GM04503 (cell line): Measurements from ENCODE around the gene TEX29.
A peak's percentile ranks its signal among the peaks of the same experiment; 100 is the strongest.

ENCODE experiments used
- DNase-seq: peaks from one replicate; pipeline ENCODE4 v3.0.0-alpha.2; 2012; ENCODE audit warnings: low read depth

Gene TEX29

DNA sequence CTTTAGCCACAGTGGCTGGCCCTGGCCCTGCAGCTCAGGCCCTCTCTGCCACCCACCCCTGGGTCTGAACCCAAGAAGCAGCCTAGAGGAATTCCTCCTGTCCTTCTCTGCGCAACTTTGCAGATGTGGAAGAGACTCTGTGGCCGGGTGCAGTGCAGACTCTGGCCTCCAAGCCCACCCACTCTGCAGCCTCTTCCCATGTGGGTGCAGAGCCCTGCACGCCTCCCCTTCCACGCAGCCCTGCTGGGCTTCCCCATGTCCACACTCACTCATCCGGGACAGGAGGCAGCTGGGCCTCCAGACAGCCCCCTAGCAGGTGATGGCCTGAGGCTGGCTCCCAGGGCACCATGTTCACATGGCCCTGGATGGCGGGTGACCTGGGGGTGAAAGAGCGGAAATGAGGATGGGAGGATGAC, 2.5 kb downstream of the TEX29 start:
- no peak for DNase-seq

DNA sequence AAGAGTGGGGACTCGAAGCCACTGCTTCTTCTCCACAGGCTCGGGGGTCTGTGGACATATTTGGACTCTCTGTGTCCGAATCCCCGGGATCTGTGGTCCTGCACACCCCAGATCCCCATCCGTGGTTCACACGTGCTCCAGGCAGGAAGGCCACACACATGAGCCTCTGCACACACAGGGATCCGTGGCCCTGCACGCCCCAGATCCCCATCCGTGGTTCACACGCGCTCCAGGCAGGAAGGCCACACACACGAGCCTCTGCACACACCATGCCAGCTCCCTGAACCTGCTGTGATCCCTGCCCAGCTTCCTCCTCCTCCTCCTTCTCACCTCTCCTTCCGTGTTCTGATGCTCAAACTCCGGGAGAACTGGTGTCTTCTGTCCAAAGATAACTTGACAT, 3.1 kb downstream of the TEX29 start:
- DNase-seq: no peak

DNA sequence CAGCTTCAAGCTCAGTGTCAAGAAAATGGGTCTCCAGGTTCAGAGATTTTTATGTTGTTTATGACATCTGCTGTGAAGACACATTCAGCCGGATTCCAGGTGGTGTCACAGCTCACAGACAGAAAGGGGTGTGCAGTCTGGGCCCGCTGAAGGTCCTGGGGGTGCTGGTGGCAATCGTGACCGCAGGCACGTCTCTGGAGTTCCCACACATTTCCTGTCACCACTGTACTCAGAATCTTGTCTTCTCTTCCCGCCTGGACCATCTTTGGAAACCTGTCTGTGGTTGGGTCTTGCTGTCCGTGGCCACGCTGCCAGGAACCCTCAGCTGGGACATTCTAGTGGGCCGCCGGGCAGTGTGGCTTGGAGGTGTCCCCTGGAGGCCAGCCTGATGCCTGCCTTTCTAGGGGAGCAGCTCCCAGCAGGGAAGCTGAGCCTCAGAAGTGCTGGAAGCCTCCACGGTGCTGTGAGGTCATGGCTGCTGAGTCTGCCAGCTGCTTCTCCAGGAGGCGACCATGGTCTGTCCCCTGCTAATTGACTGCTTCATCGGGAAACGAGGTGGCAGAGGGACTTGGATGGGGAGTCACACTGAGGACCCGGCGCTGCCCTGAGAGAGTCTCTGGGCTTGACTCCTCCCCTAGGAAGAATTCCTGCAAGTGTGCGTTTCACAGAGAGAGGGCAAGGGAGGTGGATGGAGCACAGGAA, 3.7 kb downstream of the TEX29 start:
- DNase-seq: no peak

DNA sequence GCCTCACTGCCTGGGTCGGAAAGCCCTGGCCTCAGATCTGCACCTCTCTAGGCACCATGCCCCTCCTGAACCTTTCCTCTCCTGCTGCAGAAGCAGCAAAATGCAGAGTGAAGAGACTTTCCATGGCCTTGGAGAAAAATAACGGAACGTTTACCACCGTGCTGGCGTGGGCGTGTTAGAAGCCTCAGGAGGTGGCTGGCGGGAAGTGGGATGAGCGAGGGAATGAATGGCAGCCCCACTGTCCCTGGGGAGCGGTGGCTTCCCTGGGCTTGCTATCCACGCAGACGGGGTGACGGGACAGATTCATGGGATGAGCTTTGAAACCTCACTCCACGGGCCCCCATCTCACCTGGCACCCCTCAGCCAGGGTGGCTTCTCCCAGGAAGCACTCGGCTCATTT, 4.3 kb downstream of the TEX29 start:
- no peak for DNase-seq

DNA sequence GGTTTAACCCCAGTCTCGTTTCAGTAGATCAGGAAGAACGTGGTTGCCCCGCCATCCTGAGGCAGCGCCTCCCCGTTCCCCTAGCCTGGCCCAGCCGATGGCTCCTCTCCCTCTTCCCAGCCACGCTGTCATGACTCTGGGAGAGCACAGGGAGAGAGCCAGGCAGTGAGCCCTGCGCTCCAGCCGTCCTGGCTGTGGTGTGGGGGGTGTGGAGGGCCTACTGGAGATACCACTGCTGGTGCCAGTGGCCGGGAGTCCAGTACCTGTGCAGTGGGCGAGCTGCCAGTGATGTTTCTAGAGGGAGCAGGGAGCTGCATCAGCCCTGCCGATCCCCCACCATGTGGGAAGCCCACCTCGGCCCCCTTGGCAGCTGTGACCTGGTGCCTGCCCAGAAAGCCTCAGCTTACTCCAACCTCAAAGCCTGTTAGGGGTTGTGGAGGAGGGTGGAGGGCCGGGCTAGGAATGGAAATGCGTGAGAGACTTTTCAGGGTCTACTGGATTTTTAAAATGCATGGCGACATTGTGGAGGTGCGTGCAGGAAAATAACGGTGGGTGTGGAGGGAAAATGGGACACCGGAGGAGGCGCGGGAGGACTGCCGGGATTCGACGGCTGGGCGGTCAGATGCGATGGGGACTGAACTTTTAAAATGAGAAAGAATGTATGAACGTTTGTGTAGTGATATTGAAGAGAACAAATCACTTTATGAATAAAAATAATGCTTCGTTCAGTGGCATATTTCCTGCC, 4.9 kb downstream of the TEX29 start:
- DNase-seq: no peak

DNA sequence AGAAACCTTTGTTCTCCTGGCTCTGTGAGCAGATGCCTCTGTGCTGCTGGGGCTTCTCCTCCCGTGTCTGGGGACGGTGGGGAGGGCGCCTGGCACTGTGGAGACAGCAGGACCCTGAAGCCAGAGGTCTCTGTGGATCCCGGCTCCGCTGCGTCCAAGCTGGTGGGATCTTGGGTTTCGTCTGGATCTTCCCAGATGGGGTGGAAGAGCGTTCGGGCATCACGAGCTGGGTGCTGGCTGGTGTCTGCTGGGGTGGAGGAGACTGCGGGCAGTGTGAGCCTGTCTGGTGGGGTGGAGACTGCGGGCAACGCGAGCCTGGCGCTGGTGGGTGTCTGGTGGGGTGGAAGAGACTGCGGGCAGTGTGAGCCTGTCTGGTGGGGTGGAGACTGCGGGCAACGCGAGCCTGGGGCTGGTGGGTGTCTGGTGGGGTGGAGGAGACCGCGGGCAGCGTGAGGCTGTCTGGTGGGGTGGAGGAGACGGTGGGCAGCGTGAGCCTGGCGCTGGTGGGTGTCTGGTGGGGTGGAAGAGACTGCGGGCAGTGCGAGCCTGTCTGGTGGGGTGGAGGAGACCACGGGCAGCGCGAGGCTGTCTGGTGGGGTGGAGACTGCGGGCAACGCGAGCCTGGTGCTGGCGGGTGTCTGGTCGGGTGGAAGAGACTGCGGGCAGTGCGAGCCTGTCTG, 5.6 kb downstream of the TEX29 start:
- DNase-seq: no peak

DNA sequence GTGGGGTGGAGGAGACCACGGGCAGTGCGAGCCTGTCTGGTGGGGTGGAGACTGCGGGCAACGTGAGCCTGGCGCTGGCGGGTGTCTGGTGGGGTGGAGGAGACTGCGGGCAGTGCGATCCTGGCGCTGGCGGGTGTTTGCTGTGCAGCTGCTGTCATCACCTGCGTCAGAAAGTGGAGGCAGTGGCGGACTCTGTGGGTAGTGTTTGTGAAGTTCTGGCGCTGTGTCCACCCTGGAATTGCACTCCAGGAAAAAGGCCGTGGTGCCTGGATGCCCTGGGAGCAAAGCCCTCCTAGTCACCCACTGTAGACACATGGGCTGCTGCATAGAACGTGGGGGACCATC, 6.2 kb downstream of the TEX29 start:
- no peak for DNase-seq

DNA sequence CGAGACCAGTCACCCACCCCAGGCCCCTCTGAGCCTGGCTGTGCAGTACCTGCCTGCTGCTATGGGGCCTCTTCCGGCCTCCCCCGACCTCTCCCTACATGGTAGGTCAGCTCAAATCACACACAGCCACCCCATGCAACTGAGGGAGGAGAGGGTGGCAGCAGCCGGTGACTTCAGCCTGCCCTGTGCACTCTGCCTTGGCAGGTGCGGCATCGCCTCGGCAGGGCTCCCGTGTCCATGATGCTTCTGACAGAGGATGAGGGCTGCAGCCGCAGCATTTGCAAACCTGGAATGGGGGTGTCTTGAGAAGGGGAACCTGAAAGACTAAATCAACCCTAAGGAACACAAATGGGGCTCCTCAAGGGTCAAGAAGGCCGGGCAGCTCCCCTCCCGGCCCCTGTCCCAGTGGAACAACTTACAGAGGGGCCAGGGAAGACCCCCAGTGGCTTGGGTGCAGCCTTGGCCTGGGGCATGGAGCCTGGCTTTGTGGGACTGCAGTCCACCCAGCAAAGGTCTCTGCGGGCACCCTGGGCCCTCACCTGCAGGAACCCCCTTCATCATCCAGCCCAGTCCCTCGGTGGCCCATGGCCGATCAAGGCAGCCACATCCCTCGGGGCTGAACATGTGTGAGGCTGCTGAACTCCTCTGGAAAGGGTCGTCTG, 6.7 kb downstream of the TEX29 start:
- DNase-seq: no peak

DNA sequence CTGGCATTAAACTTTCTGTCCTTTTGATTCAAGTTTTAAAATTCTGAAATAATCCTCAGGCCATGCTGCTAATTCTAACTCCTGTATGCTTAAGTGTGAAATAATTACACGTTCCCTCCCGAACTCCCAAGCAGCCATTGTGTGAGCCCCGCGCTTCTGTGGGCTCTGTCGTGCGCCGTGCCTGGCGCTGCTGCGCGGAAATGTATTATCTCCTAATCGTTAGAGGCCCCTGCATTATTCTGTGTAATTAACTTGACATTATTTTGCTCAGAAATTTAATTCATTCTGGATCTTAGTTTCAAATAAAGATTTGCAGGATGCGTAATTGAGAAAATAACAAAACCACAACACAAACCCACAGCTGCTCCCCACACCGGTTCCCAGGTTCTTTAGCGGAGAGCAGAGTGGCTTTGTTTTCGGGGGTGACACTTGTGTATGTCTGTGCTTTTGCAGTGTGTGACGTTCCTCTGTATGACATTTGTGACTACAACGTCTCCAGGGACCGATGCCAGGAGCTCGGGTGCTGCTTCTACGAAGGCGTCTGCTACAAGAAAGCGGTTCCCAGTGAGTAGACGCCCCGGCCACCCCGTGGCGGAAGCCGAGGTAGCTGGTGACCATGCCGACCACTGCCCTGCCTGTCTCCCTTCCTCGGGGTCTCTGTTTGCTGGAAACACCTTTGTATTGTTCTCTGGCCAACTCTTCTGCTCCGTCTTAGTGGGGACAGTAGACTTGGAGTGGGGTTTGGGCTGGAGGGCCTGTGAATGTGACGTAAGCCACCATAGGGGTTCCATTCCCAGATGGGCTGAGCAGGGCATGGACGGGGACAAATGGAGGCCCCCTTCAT, 7.5 kb downstream of the TEX29 start:
- DNase-seq: no peak

DNA sequence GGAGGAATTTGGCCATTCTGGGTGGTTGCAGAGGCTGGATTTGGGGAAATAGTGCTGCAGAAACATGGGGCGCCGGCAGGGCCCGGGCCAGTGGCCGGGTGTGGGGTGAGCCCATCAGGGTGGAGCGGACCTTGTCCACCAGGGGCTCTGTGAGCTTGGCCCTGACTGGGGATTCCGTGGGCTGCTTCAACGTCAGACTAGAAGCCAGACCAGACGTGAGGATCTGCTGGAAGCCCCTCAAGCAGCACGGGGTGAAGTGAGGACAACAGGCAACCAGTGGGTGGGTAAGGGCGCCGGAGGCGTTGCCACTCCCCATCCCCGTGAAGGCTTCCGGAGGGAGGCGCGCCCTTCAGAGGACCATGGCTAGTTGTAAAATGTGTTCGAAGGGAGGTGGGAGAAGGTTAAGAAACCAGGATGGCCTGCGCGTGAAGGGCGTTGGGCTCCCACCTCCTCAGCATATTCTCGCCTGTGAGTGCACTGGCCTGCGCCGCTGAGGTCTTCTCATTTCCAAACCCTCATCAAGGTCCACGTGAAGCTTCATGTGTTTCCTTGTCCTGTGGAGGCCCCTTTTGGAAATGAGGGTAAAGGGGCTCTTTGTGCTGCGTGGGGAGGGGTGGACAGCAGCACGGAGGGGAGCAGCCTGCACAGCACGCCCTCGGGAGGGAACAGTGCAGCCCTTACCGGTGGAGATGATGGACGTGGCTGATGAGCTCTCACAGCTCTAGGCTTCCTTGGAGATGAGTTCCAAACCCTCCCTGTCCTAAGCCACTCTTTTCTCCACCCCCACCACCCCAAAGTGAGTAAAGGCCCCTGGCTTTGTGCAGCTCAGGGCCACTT, 8.3 kb downstream of the TEX29 start:
- DNase-seq: no peak

DNA sequence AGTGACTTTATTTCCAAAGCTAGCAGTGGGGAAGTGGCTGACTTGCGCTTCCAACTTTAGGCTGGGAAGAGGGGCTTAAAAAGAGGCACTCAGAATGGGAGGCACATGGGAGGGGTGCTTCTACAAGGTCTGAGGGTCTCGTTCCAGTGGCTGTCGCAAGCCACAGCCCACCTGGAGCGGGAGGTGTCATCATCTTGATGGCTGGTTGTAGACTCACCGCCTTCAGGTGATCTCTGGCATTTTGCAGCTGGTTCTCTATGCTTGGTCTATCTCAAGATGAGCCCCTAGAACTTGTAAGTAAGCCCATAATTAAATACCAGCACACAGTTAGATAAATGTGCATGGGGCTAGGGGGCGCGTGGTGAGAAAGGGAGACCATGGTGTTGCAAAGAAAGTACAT, 9.2 kb downstream of the TEX29 start:
- DNase-seq: no peak

DNA sequence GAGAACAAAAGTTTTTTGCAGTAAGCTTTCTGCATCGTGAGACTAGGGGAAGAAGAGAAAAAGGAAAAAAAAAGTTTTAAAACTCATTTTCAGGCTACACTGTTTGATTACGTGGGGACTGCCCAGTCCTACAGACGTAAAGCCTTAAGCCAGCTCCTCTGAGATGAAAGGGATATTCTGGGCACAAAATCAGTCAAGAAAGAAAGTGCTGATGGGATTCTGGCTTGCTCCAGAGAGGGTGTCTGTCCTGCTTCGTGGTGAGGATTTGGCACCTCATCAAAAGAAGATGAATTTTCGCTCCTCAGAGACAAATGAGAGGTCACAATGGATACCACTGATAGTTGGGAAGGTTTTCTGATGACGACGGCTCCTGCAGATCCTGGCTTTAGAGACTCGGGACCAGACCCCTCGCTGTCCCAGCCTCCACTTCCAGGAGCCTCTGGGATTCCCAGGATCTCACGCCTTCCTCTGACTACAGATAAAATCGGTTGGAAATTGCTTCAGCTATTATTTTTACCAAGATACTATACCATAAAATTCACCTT, 9.7 kb downstream of the TEX29 start:
- DNase-seq: no peak

DNA sequence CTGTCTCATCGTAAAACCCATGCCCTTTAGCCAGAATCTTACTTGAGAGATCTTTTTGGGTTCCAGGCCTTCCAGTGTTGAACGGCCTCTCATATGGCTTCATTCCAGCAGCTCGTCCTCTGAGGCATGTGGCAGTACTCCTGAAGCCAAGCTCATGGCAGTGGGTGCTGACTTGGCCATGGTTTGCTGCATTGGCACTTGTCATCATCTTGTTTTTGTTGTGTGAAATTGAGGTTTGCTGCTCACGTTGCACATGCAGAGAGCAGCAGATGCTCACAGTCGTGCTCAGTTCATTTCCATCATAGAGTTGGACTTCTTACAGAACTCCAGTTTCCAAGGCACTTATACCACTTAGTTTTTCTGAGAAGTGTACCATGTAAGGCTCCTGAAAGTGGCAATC, 14.9 kb downstream of the TEX29 start:
- DNase-seq: no peak

DNA sequence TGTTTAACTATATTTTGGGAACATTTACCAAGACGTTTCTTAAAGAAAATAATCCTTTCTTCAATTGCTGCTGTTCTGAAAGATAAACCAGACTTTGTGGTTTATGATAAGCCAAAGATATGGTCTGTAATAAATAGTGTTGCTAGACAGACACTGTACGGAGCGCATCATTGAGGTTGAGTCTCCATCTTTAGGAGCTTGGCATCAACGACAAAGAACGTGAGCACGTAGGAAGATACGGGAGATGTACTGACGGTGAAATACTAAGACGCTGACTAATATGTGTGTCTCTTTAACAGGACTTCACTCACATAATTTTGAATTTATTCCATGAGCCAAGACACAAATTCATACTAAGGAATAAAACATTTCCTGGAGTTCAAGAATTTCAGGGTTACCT, 16.2 kb downstream of the TEX29 start:
- no peak for DNase-seq

DNA sequence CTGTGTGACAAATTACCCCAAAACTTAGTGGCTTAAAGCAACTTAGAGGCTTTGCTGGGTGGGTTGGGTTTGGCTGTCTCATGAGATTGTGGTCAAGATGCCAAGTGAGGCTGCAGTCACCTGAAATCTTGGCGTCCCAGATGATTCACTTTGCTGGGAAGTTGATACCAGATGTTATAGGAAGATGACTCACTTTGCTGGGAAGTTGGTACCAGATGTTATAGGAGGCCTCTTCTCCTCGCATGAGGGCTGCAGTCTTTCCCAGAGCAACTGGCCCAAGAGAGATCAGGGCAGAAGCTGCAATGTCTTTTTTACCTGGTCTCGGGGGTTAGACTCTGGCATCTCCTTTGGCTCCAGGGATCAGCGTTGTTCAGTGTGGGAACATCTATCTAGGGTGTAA, 16.8 kb downstream of the TEX29 start:
- DNase-seq: peak; percentile 63

DNA sequence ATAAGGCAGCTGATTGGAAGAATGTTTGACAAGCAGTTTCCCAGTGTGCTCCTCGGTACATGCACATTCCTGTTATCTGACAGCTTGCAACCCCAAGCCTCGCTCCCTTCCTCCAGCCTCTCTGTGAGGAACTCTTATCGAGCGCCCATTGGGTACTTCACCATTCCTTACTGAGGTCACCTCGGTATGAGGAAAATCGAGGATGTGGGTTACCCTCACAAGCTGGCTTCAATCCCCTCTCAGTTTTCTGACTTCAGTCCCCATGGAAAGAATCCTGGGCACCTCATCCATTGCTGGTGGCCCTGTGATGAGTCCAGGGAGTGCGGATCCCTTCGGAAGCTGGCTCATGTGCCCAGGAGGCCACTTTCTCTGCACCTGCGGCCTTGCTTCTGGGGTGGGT, 17.3 kb downstream of the TEX29 start:
- DNase-seq: no peak

DNA sequence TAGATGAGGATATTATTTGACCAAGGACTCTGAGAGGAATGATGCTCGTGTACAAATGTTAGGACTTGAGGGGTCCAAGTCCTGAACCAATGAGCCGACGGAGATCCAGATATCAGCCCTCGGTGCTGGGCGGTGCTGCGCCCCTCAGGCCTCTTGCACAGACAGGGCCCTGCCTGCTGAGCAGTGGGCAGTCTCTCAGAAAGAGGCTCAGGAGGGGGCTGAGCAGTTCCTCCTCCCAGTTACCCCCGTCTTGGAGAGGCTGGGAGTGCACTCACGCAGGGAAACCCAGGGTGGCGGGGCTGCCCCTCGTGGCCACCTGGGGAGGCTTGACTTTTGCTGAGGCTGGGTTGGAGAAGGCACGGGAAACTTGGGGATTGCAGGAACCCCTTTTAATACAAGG, 18.4 kb downstream of the TEX29 start:
- DNase-seq: no peak

DNA sequence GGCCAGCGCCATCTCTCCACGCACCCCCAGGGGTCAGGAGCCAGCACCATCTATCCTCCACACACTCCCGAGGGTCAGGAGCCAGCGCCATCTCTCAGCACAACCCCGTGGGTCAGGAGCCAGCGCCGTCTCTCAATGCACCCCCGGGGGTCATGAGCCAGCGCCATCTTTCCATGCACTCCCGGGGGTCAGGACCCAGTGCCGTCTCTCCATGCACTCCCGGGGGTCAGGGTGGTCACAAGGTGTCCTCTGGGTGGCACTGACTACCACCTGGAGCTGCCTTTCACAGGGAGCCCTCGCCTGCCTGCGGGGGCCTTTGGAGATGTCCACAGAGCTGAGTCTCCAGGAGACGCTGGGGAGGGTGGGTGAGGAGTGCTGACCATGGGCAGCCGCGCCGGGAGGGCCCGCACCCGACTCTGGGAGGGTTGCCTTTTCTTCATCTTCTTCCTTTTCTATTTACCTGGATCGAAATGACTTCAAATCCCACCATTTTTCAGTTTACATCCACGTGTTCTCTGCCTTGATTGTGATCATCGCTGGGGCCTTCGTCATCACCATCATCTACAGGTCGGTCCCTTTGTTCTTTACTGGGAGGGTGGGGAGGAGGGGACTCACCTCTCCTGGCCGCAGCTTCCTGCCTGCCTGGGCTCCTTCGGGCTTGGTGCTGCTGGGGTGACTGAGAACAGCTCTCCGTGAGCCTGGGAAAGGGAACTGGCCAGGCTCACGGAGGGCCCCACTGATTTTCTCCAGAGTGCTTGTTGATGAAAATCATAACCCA, 19.1 kb downstream of the TEX29 start:
- DNase-seq: no peak

DNA sequence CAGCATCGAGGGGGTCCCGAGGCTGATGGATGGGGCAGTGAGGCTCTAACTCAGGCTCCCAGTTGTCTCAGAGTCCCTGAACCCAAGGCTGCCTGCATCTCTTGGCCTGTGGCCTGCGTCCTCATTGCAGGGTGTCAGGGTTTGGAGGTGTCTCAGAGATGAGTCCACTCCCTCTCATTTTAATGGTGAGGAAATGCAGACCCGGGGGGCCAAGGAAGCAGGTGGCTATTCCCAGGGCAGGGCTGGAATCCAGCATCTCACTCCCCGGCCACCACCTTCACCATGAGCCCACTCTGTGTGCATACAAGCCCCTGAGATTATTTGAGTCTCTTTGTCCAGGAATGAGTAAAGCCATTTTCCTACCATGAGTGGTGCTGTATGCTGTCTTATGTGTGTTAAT, 21.4 kb downstream of the TEX29 start:
- no peak for DNase-seq

DNA sequence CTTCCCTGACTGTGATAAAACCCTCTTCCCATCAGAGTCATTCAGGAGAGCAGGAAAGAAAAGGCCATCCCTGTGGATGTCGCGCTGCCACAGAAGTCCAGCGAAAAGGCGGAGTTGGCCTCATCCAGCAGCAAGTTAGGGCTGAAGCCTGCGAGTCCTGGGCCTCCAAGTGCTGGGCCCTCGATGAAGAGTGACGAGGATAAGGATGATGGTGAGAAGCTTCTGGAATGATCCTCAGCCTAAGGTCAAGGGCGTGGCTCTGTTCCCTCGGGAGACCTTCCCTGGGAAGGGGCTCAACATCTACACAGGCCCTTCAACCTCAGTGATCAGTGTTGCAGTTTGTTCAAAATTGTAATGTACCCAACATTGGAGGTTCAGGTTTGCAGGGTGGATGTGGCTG, 22.3 kb downstream of the TEX29 start:
- no peak for DNase-seq
